GM18868 (cell line): Measurements from ENCODE around the gene MBNL1.

Source experiments
- ATAC-seq: cut with Tn5 transposase; IDR thresholded peaks from one replicate; pipeline ENCODE4 v1.9.1; 2021; ENCODE audit warnings: mild to moderate bottlenecking, moderate library complexity; ENCODE audit not compliant: unreplicated experiment

The MBNL1 gene

GRCh38 chr3:152252755-152253154 is 16.0 kb upstream of the MBNL1 start:
- no peak for ATAC-seq

GRCh38 chr3:152253514-152253913 is 15.2 kb upstream of the MBNL1 start:
- no peak for ATAC-seq

GRCh38 chr3:152254041-152254440 is 14.7 kb upstream of the MBNL1 start:
- no peak for ATAC-seq

GRCh38 chr3:152255290-152255689 is 13.4 kb upstream of the MBNL1 start:
- ATAC-seq = no peak

- ATAC-seq = no peak
Measured at GRCh38 chr3:152256851-152257562, 11.7 kb upstream of the MBNL1 start.

- ATAC-seq = peak; percentile 67
Measured at GRCh38 chr3:152257563-152258035, 11.1 kb upstream of the MBNL1 start.

- peak; percentile 53 for ATAC-seq
Measured at GRCh38 chr3:152258448-152259393, 10.0 kb upstream of the MBNL1 start.

- ATAC-seq = no peak
Measured at GRCh38 chr3:152259468-152259867, 9.3 kb upstream of the MBNL1 start.

GRCh38 chr3:152260026-152260425 is 8.7 kb upstream of the MBNL1 start:
- no peak for ATAC-seq

- ATAC-seq = no peak
Measured at GRCh38 chr3:152260529-152260928, 8.2 kb upstream of the MBNL1 start.

- no peak for ATAC-seq
Measured at GRCh38 chr3:152261329-152261728, 7.4 kb upstream of the MBNL1 start.

GRCh38 chr3:152263711-152264110 is 5.0 kb upstream of the MBNL1 start:
- ATAC-seq = no peak

GRCh38 chr3:152264378-152264777 is 4.4 kb upstream of the MBNL1 start:
- ATAC-seq = no peak

- no peak for ATAC-seq
Measured at GRCh38 chr3:152266221-152266995, 2.3 kb upstream of the MBNL1 start.

GRCh38 chr3:152267831-152268554 is 736 bp upstream of the MBNL1 start:
- ATAC-seq = no peak

- ATAC-seq = peak; percentile 52
Measured at GRCh38 chr3:152269056-152269830, 514 bp downstream of the MBNL1 start.

- no peak for ATAC-seq
Measured at GRCh38 chr3:152269831-152270734, 1.4 kb downstream of the MBNL1 start.

- no peak for ATAC-seq
Measured at GRCh38 chr3:152270937-152271336, 2.2 kb downstream of the MBNL1 start.
